ENCODE measurements around the gene TMEM243. TPM values are rescaled to one million over a fixed set of nuclear protein-coding genes. Genes with fewer than 3 reads are reported as not detected.
"Not testable (repeated sequence)": the region's sequence is repeated elsewhere in the genome, so short reads cannot be mapped to it uniquely, and the experiment has no call there.

Gene TMEM243
- total and polyA plus RNA-seq, 4 donors = 58.1 to 120 (median 85.1) TPM

DNA sequence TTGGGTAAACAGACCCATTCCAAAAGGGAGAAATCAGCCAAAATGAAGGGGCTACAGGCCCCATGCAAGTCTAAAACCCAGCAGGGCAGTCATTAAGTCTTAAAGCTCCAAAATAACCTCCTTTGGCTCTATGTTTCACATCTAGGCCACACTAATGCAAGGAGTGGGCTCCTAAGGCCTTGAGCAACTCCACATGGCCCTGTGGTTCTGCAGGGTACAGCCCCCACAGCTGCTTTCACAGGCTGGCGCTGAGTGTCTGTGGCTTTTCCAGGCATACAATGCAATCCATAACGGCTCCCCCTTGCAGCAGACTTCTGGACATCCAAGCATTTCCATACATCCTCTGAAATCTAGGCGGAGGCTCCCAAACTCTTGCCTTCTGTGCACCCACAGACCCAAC, 9.0 kb downstream of the TMEM243 start:
- WGBS, 2 donors = 72 to 85% methylated on average over 3 of the region's 3 CpGs
- no peak for ATAC-seq (ENCODE audit: insufficient read depth, low FRiP score)
- Histone ChIP-seq H3K9ac (ENCODE audit: insufficient read depth in 1 of 2, low read length in 2 of 2) (no peak overlapping the region), H3K4me1 (ENCODE audit: control insufficient read depth in 5 of 5, insufficient read depth in 5 of 5, low read length in 5 of 5) (peaks cover 4 to 15% (median 8%) of the 10 kb centered on the region in 5 donors), H3K36me3 (ENCODE audit: control insufficient read depth in 4 of 4, insufficient read depth in 4 of 4, low read length in 4 of 4) (peaks cover 0 to 19% (median 9%) of the 10 kb centered on the region in 4 donors), H3K9me3 (ENCODE audit: control insufficient read depth in 4 of 4, insufficient read depth in 3 of 4, low read length in 3 of 4) (peaks cover 0 to 10% (median 2%) of the 10 kb centered on the region in 4 donors), H3K27ac (ENCODE audit: low read depth in 1 of 2, low read length in 1 of 2) (no peak overlapping the region), H3K4me3 (no peak overlapping the region), H3K27me3 (ENCODE audit: control insufficient read depth in 3 of 3, insufficient read depth in 3 of 3, low read length in 2 of 3) (no peaks in the 10 kb centered on the region)
- no peak for TF ChIP-seq CTCF (IDR thresholded peaks at IDR 0.05; ENCODE audit: control extremely low read depth, extremely low read depth)
- no peak for DNase-seq

DNA sequence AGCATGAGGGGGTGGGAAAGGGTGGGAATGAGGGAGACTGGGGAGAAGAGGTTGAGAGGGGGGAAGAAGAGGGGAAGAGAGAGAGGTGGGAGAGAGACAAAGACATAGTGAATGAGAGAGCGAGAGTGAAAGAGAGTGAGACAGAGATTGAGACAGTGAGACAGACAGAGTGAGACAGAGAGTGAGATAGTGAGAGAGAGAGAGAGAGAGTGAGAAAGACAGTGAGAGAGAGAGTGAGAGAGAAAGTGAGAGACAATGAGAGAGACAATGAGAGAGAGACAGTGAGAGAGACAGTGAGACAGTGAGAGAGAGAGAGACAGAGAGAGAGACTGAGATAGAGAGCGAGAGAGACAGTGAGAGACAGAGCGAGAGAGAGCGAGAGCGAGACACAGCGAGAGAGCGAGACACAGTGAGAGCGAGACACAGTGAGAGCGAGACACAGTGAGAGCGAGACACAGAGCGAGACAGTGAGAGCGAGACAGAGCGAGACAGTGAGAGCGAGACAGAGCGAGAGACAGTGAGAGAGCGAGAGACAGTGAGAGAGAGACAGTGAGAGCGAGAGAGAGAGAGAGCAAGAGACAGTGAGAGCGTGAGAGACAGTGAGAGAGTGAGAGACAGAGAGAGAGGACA, 10.1 kb downstream of the TMEM243 start:
- WGBS, 2 donors = 92 to 95% methylated on average over 18 of the region's 18 CpGs
- H3K27me3 ChIP-seq (ENCODE audit: control insufficient read depth in 3 of 3, insufficient read depth in 3 of 3, low read length in 2 of 3) = no peaks in the 10 kb centered on the region
- no peak overlapping the region for H3K4me3 ChIP-seq
- peaks cover 4 to 15% (median 8%) of the 10 kb centered on the region in 5 donors for H3K4me1 ChIP-seq (ENCODE audit: control insufficient read depth in 5 of 5, insufficient read depth in 5 of 5, low read length in 5 of 5)
- H3K9ac ChIP-seq (ENCODE audit: insufficient read depth in 1 of 2, low read length in 2 of 2) = no peak overlapping the region
- ATAC-seq (ENCODE audit: insufficient read depth, low FRiP score) = no peak
- no peak for TF ChIP-seq CTCF (IDR thresholded peaks at IDR 0.05; ENCODE audit: control extremely low read depth, extremely low read depth)
- peaks cover 0 to 19% (median 11%) of the 10 kb centered on the region in 4 donors for H3K36me3 ChIP-seq (ENCODE audit: control insufficient read depth in 4 of 4, insufficient read depth in 4 of 4, low read length in 4 of 4)
- H3K27ac ChIP-seq (ENCODE audit: low read depth in 1 of 2, low read length in 1 of 2) = no peak overlapping the region
- peaks cover 0 to 11% (median 5%) of the 10 kb centered on the region in 4 donors for H3K9me3 ChIP-seq (ENCODE audit: control insufficient read depth in 4 of 4, insufficient read depth in 3 of 4, low read length in 3 of 4)
- DNase-seq = no peak

DNA sequence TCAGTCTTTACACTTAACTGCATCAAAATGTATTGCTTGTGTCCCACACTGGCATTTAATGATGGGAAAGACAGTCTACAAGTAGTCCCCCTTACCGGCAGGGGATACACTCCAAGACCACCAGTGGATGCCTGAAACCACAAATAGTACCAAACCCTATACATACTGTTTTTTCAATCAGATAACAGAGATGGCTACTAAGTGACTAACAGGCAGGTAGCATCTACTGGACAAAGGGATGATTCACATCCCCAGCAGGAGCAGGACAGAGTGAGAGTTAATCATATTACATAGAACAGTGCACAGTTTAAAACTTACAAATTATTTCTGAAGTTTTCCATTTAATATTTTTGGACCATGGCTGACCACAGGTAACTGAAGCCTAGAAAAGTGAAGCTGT, 13.2 kb downstream of the TMEM243 start:
- H3K9ac ChIP-seq (ENCODE audit: insufficient read depth in 1 of 2, low read length in 2 of 2) = no peak overlapping the region
- peaks cover under 1 to 19% (median 8%) of the 10 kb centered on the region in 4 donors for H3K36me3 ChIP-seq (ENCODE audit: control insufficient read depth in 4 of 4, insufficient read depth in 4 of 4, low read length in 4 of 4)
- no peaks in the 10 kb centered on the region for H3K27me3 ChIP-seq (ENCODE audit: control insufficient read depth in 3 of 3, insufficient read depth in 3 of 3, low read length in 2 of 3)
- ATAC-seq (ENCODE audit: insufficient read depth, low FRiP score) (no peak), DNase-seq (no peak)
- H3K9me3 ChIP-seq (ENCODE audit: control insufficient read depth in 4 of 4, insufficient read depth in 3 of 4, low read length in 3 of 4) = peaks cover 0 to 11% (median 5%) of the 10 kb centered on the region in 4 donors
- no peak overlapping the region for H3K4me3 ChIP-seq
- peaks cover 0 to 10% (median 0%) of the 10 kb centered on the region in 5 donors for H3K4me1 ChIP-seq (ENCODE audit: control insufficient read depth in 5 of 5, insufficient read depth in 5 of 5, low read length in 5 of 5)
- 97 to 100% methylated on average over 1 of the region's 1 CpG for WGBS, 2 donors
- H3K27ac ChIP-seq (ENCODE audit: low read depth in 1 of 2, low read length in 1 of 2) = no peak overlapping the region
- no peak for TF ChIP-seq CTCF (IDR thresholded peaks at IDR 0.05; ENCODE audit: control extremely low read depth, extremely low read depth)

GRCh38 chr7:87205701-87206100, 13.8 kb downstream of the TMEM243 start:
- not testable (repeated sequence) for H3K27me3 ChIP-seq (ENCODE audit: control insufficient read depth in 3 of 3, insufficient read depth in 3 of 3, low read length in 2 of 3); H3K4me3 ChIP-seq; H3K9ac ChIP-seq (ENCODE audit: insufficient read depth in 1 of 2, low read length in 2 of 2); ATAC-seq (ENCODE audit: insufficient read depth, low FRiP score); H3K4me1 ChIP-seq (ENCODE audit: control insufficient read depth in 5 of 5, insufficient read depth in 5 of 5, low read length in 5 of 5); DNase-seq; H3K27ac ChIP-seq (ENCODE audit: low read depth in 1 of 2, low read length in 1 of 2)
- Histone ChIP-seq H3K9me3 (ENCODE audit: control insufficient read depth in 4 of 4, insufficient read depth in 3 of 4, low read length in 3 of 4) (peaks cover 0 to 11% (median 5%) of the 10 kb centered on the region in 4 donors), H3K36me3 (ENCODE audit: control insufficient read depth in 4 of 4, insufficient read depth in 4 of 4, low read length in 4 of 4) (peaks cover 4 to 19% (median 8%) of the 10 kb centered on the region in 4 donors)
- 97 to 98% methylated on average over 3 of the region's 3 CpGs for WGBS, 2 donors
